GM18526 (cell line): ENCODE results near the gene HBG2.
"Not testable (repeated sequence)": the region's sequence is repeated elsewhere in the genome, so short reads cannot be mapped to it uniquely, and the experiment has no call there.

Experiments
- POLR2A ChIP-seq: IDR thresholded peaks from 3 replicates; pipeline ENCODE4 v1.6.1; 2011; ENCODE audit not compliant: insufficient read length; ENCODE audit errors: extremely low read depth

HBG2 gene

GRCh38 chr11:5258543-5259262, 4.1 kb upstream of the HBG2 start:
- TF ChIP-seq POLR2A = no peak

DNA sequence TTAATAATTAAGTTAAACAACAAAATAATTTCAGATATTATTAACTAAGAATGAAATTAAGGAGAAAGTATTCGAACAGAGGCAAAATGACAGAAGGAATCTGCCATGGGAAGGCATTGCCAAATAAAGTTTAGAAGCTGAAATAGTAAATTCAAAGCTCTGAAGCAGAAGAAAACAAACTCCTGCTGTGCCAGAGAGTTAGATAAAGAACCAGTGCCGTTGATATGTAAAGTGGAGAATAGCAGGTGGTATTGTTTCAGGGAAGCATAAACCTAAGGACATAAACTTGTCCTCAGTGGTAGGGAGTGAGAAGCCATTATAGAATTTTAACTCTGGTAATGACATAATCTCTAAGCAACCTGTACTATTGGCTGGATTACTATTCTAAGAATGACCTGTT, 2.7 kb upstream of the HBG2 start:
- no peak for TF ChIP-seq POLR2A

DNA sequence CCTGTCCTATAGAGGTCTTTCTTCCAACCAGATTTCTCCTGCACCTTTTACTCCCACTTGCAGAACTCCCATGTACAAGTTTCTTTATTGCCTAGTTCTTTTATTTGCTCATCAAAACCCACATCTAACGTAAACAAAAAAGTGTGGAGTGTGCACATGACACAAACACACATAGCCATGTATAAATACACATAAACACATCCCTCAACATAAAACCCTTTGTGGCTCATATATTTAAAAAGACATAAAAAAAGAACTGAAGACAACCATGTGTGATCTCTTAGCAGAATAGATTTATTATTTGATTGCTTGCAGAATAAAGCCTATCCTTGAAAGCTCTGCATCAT, 1.7 kb downstream of the HBG2 start:
- no peak for TF ChIP-seq POLR2A

DNA sequence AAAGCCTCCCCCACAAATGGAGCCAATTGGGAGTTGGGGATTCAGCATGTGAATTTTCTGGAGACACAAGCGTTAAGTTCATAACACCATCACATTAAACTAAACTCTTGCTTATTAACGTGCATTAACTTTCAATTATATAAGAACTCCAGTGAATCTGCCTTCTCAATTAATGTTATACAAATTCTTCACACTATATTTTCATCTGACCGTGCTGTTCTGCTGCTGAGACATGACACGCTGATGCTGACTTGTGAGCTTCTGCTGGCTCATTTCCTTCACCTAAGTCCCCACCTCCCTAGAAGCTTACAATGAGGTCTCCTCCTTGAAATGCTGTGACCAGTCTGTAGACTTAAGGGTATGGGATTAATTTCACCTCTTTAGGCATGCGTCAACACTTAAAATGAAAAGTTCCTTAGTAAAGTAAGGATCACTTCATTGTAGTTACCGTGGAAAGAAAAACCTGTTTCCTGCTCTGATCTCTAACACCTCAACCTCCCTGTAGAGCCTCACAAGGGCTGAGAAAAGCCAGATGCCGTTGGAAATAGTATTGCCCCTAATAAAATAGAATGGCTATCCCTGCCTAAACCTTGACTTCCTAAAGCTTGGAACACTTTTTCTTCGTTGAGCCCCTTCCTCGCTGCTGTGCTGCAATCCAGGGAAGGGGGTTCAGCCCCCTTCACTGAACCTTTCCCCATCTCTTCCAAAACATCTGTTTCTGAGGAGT, 2.2 kb downstream of the HBG2 start:
- TF ChIP-seq POLR2A = no peak

- no peak for TF ChIP-seq POLR2A
Measured at GRCh38 chr11:5251746-5252145, 2.8 kb downstream of the HBG2 start.

- TF ChIP-seq POLR2A = no peak
Measured at GRCh38 chr11:5250543-5251204, 3.9 kb downstream of the HBG2 start.

DNA sequence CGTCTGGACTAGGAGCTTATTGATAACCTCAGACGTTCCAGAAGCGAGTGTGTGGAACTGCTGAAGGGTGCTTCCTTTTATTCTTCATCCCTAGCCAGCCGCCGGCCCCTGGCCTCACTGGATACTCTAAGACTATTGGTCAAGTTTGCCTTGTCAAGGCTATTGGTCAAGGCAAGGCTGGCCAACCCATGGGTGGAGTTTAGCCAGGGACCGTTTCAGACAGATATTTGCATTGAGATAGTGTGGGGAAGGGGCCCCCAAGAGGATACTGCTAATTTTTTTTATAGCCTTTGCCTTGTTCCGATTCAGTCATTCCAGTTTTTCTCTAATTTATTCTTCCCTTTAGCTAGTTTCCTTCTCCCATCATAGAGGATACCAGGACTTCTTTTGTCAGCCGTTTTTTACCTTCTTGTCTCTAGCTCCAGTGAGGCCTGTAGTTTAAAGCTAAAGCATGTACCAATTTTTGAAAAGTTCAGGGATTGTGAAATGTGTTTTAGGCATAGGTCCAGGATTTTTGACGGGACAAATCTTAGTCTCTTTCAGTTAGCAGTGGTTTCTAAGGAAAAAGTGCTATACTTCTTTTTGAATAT, 4.7 kb downstream of the HBG2 start, which contains the start of gene HBG1:
Gene HBG1 (minus strand): TSS at position 51 of the 590 bp plus-strand sequence. CDS start 53 bp downstream, outside the sequence.
- not testable (repeated sequence) for TF ChIP-seq POLR2A

GRCh38 chr11:5247472-5248192, 6.9 kb downstream of the HBG2 start:
- TF ChIP-seq POLR2A = no peak

DNA sequence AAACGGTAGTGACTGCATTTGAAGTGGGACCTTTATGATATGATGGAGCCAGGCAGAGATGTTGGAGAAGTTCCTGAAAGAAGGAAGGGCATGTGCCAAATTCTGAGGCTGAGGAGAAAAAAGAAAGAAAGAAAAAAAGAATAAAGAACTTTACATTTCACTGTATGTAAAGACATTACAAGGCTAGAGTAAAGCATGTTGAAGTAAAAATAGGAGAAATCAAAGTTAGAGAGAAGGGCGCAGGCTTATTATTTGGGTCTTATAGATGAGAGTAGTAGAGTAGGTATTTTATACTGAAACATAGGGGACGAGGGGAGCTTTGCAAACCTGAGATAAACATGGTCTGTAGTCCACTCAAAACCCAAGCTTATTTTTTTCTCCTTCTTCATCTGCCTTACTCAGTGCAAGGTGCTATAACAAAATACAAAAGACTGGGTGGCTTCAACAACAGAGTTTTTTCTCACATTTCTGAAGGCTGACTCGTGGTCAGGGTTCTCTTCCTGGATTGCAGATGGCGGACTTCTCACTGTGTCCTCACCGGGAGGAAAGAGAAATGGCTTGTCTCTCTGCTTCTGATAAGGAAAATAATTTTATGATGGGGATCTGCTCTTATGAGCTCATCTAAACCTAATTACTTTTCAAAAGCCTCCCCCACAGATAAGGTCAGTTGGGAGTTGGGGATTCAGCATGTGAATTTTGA, 7.7 kb downstream of the HBG2 start:
- no peak for TF ChIP-seq POLR2A

DNA sequence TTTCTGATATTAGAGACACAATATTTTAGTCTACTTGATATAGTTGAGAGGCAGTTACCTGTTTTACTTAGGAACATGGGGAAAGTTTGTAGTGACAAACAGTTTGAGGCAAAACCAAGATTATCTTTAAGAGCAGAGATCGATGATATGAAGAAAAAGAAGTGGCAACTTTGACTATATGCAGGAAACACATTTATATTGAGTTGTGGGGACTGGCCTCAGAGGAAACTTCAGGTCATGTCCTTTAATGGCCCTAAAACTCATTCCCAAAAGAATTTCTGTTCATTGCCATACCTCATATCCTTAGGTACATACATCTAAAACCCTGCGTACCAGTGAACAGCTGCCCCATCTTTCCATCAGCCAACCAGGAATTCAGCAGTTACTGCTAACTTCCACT, 9.4 kb downstream of the HBG2 start:
- no peak for TF ChIP-seq POLR2A

DNA sequence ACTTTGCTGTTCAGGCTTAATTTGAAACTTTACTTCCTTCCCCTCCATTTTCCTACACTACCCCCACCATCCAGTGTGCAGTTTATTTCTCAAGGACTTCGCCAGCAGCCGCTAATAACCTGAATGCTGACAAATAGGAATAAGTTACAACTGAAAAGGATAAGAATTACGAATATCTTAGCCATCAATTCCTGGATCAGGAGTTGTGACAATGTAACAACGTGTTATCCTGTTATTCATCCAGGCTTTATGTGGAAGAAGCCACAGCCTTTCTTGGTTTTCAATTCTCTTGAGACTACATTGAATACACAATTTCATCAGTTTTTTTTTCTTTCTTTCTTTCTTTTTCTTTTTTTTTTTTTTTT, 10.8 kb downstream of the HBG2 start:
- no peak for TF ChIP-seq POLR2A

DNA sequence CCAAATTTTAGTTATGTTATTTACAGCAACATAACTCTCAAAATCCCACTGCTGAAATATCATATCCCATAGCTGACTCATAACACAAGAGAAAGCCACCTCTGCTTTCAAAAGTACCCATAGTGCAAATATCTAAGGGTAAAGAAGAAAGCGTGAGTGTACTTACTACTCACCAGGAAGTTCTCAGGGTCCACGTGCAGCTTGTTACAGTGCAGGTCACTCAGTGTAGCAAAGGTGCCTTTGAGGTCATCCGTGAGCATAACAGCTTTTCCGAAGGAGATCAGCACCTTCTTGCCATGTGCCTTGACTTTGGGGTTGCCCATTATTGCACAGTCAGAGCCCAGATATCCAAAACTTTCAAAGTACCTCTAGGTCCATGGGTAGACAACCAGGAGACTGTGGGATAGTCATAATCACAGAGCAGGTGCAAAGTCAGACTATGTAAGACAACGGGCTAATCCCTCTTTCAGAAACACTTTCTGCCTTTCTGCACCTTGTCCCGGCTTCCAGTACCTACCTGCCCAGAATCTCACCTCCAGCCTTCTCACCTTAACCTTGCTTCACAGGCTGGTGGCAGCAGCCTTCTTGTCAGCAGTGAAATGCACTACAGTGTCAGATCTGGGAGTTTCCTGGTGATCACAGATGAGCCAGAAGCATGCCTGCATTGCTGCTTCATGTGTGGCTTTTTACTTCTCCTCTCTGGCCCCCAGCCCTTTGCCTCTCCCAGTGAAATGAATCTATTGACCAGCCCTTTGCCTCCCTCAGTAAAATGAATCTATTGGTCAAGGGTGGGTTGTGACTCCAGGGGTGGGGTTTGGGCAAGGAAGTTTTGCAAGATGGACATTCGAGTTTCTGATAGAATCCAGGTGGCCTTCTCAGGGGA, 11.4 kb downstream of the HBG2 start:
- TF ChIP-seq POLR2A = no peak

GRCh38 chr11:5242208-5242607, 12.4 kb downstream of the HBG2 start:
- no peak for TF ChIP-seq POLR2A

DNA sequence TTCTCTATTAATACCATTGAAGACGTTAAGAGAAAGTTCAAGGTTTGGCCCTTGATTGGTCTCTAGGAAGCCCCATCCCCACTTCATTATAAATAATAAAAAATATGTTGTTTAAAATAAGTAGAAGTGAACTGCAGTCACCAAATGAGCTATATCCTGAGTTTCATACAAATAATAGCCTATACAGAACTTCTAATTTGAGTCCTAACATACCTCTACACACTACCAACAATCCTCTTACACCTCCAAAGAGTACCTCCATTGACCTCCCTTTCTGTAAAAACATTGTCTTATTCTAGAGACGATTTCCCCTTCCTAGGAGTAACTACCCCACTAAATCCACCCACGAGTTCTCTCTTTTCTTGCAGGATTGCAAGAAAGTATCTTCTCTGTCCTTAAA, 13.1 kb downstream of the HBG2 start:
- no peak for TF ChIP-seq POLR2A
